ENCODE results near the gene BCAT1.

DNA sequence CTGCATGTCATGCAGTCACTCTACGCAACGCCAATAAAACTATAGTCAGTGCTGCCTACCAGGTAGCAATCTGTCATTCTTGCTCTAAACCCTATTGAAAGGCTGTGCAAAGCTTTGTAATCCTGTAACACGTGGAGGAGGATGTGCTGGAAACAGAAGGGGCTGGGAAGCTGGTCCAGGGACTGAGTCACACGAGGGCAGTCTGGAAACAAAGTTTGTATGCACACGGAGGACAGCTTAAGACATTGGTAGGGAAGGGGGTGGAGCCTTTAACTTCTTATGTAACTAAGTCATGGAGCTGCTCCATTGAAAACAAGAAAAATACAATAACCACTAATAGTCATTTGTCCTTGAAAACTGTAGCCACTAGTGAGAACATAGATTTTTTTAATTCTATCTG is 128.0 kb downstream of the BCAT1 start:
- TF ChIP-seq POLR2A (IDR thresholded peaks at IDR 0.05) (no peak), CTCF (IDR thresholded peaks at IDR 0.05) (no peak)
